Measurements from ENCODE around the gene SIDT1.

The SIDT1 gene

DNA sequence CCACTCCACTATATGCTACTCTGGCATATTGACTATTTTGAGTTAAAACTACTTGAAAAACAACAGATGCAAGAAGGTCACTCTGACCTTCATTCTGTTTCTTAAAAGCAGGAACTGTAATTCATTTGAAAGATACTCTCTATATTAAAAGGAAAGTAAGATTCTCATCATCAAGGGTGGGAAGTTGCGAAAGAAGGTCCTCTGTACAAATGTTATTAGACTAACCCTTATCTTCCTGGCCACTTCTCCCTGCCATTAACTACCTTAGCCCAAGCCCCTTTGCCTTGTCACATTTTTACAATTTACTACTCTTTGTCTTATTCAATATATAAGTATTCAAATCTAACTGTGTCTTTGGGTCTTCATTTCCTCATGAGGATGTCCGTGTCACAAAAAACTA lies 16.1 kb downstream of the SIDT1 start:
- no peak for FAIRE-seq

GRCh38 chr3:113551820-113552219 lies 19.5 kb downstream of the SIDT1 start:
- no peak for FAIRE-seq

GRCh38 chr3:113552851-113553250 lies 20.5 kb downstream of the SIDT1 start:
- no peak for FAIRE-seq

- no peak for FAIRE-seq
These were observed 22.8 kb downstream of the SIDT1 start for GRCh38 chr3:113555138-113555537.

DNA sequence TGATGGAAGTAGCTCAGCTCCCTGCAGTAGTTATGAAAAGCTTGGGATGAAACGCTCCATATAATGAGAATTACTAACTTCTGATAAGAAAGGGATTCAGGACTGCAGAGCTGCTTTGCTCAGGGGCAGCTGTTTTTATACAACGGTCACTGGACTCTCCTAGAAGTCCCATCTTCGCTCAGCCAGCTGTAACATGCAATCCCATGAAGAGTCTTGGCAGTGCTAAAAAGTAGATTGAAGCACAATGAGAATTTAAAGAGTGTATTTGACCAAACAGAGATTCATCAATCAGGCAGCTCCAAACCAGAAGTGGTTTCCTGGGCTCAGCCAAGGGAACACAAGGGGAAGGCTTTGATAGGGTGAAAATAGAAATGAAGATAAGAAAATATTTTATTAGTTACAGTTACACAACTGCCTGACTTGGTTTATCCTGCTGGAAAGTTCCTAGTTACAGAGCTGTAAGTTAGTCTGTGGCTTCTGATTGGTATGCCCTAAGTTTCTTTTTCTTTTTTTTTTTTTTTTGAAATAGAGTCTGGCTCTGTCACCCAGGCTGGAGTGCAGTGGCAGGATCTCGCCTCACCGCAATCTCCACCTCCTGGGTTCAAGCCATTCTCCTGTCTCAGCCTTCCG lies 24.1 kb downstream of the SIDT1 start:
- FAIRE-seq, result no peak

DNA sequence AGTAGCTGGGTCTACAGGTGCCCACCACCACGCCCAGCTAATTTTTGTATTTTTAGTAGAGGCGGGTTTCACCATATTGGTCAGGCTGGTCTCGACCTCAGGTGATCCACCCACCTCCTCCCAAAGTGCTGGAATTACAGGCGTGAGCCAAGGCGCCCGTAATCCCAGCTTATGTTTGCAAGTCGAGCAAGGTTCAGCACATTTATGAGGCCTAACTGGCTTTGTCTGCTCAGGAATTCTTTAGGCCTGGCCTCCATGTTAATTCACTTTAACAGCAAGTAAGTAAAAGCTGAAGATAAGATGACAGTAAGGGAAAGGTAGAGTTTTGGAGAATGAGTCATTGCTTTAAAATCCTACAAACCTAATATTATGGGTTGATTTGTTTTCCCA lies 24.6 kb downstream of the SIDT1 start:
- no peak for FAIRE-seq

DNA sequence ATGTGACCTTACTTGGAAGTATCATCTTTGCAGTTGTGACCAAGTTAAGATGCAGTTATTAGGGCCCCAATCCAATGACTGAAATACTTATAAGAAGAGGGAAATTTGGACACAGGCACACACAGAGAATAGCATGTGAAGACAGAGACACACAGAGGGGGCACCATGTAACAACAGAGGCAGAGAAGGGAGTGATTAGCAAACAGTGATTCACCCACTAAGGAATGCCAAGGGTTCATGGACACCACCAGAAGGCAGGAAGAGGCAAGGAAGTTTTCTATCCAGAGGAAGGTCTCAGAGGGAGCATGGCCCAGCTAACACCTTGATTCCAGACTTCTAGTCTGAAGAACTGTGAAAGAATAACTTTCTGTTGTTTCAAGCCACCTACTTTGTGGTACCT lies 25.0 kb downstream of the SIDT1 start:
- no peak for FAIRE-seq

- FAIRE-seq, result no peak
These were observed 26.7 kb downstream of the SIDT1 start for GRCh38 chr3:113559009-113559408.

- FAIRE-seq, result no peak
These were observed 27.9 kb downstream of the SIDT1 start for GRCh38 chr3:113560271-113560670.

DNA sequence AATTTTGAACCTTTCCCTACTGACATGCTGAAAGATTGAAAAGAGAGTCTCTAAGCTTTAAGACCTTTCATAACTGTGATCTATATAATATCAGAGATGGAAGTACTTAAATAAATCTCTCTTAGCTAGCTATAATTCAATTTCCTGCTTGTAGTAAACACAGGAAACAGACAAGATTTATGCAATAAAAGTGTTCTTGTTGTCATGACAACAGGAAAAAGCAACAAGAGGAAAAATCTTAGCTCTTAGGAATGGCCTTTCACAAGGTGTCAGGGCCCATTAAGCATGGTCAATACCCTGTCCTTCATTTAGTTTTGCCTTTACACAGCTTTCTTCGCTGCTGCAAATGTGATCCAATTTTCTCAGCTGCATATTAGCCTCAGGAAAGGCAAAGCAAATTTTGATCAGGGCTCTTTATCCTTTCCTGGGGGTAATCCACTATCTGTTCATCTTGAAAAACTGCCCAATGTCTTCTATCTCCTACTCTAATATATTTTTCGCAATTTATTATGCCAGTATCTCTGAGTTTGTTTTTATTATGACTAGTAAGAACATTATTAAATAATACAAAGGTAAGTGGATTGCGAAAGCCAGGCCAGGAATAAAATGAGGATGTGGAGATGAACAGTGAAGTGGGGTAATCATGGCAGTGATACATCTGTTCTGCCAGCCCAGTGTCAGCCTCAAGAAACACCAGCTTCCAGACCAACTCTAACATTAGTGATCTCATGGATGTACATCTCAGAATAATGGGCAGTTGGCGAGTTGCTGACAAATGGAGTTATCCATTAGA lies 28.7 kb downstream of the SIDT1 start:
- FAIRE-seq, result no peak

DNA sequence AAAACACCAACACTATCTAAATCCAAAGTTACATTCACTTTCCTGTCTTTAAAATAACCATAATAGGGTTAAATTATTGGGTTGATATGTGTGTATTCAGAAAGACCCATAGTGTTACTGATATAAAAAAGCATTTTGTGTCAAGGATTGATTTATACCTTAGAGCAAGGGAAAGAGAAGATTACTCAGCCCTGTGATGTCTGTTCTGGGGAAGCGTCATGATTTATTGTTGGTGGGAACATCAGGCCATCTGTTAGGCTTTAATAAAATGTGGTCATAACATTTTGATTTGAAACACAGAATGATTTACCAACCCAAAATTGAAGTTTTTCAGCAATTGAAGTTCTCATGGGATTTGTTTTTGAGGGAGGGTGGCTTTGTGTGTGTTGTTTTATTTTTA lies 33.2 kb downstream of the SIDT1 start:
- no peak for FAIRE-seq

- FAIRE-seq, result no peak
These were observed 37.8 kb downstream of the SIDT1 start for GRCh38 chr3:113570158-113570557.

GRCh38 chr3:113571360-113571759 lies 39.0 kb downstream of the SIDT1 start:
- no peak for FAIRE-seq

DNA sequence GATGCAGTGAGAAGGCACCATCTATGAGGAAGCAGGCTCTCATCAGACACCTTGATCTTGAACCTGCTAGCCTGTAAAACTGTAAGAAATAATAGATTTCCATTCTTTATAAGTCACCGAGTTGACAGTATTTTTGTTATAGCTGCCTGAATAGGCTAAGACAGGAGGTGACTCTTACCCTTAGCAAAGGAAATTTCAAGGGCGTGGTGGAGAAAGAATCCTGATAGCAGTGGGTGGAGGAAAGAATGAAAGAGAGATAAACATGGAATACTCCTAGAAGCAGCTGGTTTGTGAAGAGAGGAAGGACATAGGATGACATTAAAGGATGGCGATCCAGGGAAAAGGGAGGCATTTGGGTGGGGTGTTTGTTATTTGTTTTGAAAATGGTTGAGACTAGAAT lies 41.4 kb downstream of the SIDT1 start:
- no peak for FAIRE-seq

DNA sequence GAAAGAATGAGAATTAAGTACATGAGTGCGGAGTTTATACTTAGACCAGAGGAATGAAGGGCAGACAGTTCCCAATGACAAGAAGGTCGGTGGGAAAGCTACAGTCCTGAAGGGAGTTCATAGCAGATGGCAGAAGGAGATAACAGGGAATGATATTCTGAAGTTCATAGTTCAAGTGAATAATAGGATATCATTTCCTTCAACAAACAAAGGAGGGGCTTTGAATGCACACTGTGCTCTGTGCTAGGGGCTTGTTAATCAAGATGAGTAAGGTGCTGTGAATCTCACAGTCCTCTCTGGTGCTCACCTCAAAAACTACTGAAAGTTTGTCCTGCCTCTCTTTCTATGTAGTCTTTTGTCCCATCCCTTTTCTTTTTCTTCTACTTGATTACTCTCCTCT lies 41.9 kb downstream of the SIDT1 start:
- no peak for FAIRE-seq

DNA sequence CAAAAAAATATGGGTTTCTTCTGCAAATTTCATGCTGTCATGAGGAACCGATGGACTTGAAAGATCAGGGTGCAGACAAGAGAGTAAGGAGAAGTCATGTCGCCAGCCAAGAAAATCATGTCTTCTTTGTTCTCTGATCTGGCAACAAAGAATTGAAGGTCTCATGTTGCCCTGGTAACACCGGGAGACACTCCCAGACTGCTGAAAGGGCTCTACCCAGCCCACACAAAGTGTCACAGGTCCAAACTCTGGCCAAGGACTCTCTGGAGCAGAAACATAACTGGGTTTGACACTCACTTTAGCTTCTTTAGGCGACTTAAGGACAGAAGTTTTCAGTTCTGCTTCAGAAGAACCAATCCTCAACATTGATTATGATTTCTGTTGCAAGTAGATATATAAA lies 42.9 kb downstream of the SIDT1 start:
- no peak for FAIRE-seq

- FAIRE-seq, result no peak
These were observed 52.9 kb downstream of the SIDT1 start for GRCh38 chr3:113585228-113585627.

- no peak for FAIRE-seq
These were observed 53.4 kb downstream of the SIDT1 start for GRCh38 chr3:113585720-113586119.

- no peak for FAIRE-seq
These were observed 56.5 kb downstream of the SIDT1 start for GRCh38 chr3:113588806-113589205.

DNA sequence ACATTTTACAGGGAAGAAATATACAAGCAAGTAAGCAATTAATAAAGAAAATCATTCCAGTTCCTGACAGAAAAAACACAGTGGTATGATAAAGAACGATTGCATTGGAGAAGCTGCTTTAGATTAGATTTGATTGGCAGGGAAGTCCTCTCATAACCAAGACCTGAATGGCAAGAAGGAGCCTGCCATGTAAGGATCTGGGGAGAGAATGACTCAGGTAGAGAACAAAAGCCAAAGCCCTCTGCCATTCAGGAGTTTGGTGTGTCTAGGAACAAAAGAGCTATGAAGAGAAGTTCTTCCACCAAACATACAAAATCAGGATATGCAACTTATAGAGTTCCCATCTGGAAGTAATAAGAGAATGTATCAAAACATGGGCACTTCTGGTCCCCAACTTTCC lies 57.6 kb downstream of the SIDT1 start:
- no peak for FAIRE-seq

- FAIRE-seq, result no peak
These were observed 58.6 kb downstream of the SIDT1 start for GRCh38 chr3:113590983-113591382.

- no peak for FAIRE-seq
These were observed 61.7 kb downstream of the SIDT1 start for GRCh38 chr3:113594066-113594465.

DNA sequence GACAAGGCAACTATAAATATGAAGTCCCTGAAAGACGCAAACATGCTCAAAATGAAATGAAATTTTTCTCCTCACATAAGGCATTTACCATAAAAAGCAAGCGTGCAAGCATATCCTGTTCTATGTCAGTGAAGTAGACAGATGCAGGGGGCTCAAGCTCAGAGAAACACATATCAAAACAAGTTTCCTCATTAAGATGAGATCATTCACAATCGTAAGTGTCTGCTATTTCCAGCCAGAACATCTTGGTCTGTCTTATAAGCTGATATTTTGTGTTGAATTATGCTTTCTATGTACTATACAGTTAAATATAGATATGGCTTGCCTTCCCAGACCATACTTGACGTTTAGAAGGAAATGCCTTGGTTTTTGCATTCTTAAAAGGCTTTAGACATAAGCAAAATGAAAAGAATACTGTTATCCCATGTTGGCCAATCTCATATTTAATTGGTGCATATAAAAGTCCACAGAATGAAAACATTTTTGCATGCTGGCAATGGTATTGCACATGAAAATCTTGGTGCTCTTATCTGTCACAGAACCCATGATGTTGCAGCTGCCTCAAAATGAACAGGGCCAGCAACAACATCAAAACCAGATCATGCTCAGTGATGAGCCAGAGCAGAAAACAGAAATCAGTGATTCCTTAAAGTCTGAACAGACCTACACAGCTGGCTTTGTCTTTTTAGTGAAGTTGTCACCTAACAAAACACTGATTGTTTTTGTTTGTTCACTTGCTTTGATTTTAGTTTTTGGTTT lies 65.4 kb downstream of the SIDT1 start:
- no peak for FAIRE-seq

Data from G401.6 (cell line).